TTC549 (cell line): ENCODE data around the gene GOLGA6C.
"Not testable (repeated sequence)": the region's sequence is repeated elsewhere in the genome, so short reads cannot be mapped to it uniquely, and the experiment has no call there.

ENCODE experiments used
- FAIRE-seq: peaks from 2 replicates; lab custom pipeline; 2012; peaks lifted over from hg19 to GRCh38; lab: Jason Lieb, UNC

The GOLGA6C gene

DNA sequence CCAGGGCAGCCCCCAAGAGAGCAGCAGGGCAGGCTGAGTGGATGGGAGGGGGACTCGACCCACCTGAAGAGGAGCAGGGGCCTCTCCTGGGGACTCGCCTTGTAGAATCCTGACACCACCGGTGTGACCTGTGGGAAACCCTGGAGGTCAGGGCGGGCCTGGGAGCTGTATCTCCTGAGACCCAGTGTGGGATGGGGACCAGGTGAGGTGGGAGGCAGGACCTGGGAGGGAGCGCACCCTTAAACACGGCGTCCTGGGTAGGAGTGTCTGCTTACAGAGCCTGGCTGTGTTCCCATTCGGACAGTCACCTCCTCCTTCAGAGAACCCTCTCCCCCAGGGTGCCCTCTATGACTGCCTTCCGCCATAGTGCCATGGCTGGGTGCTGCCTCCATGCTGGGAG lies 29.3 kb upstream of the GOLGA6C start:
- FAIRE-seq, result no peak

- no peak for FAIRE-seq
These were observed 28.7 kb upstream of the GOLGA6C start for GRCh38 chr15:75229191-75230015.

DNA sequence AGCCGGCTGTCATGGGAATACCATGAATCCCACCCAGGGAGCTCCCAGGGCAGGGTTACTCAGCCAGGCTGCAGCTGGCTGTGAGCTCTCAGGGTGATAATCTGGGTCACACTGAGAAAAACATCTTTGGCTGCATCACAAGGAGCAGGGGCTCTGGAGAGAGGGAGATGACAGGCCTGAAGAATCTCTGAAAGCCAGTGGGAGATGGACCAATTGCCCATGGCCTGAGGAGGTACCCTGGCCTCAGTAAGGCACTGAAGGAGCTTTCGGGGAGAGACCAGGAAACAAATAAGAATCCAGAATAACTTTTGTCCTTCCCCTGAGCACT lies 28.2 kb upstream of the GOLGA6C start:
- FAIRE-seq, result no peak

DNA sequence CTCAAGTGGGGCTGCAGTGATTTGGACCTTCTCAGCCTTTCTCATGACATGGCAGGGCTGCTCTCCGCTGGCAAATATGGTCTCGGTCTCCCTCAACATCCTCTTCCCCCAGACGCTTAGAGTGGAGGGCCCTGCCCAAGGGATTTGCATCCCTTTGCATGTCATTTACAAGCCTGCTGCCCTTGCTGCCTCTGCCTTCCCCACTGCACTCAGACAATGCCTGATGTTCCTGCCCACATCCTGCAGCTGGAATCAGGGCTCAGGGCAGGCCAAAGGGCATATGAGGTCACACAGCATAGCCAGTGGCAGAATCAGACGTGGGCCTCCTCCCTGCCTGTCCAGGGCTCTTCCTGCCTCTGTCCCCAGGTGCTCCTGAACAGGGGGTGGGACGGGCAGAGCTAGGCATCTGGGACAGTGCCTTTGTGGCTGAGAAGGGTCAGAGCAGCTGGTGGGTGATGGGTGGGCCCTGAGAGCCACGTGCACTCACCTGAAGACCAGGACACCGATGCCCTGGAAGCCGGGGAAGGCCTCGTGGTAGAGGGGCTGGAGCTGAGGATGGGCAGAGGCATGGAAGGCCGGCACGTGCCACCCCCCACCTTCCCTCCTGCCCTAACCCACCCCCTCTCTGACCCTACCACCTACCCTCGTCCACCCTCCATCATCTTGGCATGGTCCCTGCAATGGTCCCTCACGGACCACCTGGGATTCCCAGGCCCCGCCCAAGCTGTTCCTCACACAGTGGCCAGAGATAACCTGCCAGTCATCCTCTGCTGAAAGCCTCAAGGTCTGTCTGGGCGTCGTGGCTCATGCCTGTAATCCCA lies 27.4 kb upstream of the GOLGA6C start:
- FAIRE-seq, result no peak

DNA sequence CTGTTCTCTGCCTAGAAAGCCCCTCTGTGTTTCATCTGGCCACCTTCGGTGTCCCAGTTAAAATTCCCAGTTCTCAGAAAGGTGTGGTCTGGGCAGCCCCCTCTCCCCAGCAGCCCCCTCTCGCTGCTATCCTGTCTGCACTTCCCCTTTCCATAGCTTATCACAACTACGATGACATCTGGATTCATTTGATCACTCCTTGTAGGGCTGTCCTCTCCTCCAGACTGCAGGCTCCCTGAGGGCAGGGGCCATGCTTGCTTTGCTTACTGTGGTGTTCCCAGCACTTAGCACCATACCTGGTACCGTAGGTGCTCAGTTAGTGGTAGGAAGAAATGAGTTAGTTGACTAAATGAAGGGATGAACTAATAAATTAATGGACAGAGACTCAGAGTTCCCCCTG lies 26.3 kb upstream of the GOLGA6C start:
- no peak for FAIRE-seq

DNA sequence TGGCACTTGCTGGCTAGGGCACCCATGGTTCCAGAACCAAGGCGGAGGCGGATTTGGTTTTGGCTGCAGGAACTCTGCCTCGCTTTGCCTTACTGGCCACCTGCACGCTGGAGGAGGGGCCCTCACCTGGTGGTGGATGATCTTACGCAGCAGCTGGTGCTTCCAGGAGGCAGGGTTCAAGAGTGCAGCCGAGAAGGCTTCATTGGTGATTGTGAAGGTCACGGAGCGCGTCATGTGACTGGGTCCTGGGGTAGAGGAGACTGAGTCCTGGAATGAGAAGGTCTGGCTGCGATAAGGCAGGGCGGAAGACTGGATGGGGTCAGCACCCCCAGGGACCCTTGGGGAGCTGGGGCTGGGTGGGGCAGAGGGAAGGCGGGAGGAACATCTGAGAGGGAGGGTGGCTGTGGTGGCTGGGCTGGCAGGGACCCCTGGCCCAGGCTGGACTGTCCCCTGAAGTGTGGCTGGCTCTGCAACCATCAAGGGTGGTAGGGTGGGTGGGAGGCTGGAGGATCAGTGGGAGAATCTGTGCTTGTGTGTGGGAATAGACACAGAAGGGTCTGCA lies 25.8 kb upstream of the GOLGA6C start:
- FAIRE-seq, result no peak

DNA sequence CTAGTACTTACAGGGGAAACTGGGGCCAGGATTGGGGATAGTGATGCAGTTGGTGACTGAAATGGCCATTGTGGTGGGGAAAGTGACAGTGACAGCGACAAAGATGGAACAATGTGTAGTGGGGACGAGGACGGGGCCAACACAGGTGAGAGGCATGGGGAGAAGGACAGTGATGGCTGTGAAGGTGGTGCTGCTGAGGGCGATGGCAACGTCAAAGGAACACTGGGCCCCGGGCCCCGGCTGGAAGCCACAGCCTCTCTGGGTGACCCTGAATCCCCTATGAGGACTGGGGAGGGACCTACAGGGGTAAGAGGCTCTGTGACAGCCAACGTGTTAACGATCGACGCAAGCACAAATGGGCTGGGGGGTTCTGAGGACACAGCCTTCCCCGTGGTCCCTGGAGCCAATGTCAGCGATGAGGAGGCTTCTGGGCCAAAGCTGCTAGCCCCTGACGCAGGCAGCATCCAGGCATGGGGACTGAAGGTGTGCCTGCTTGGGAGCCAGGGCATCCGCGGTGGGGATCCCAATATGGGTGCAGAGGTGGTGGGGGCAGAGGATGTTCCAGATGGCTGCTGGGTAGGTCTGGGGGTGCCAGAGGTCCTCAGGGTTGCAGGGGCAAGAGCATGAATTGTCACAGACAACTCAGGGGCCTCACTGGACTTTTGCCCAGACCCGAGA lies 25.2 kb upstream of the GOLGA6C start:
- no peak for FAIRE-seq

DNA sequence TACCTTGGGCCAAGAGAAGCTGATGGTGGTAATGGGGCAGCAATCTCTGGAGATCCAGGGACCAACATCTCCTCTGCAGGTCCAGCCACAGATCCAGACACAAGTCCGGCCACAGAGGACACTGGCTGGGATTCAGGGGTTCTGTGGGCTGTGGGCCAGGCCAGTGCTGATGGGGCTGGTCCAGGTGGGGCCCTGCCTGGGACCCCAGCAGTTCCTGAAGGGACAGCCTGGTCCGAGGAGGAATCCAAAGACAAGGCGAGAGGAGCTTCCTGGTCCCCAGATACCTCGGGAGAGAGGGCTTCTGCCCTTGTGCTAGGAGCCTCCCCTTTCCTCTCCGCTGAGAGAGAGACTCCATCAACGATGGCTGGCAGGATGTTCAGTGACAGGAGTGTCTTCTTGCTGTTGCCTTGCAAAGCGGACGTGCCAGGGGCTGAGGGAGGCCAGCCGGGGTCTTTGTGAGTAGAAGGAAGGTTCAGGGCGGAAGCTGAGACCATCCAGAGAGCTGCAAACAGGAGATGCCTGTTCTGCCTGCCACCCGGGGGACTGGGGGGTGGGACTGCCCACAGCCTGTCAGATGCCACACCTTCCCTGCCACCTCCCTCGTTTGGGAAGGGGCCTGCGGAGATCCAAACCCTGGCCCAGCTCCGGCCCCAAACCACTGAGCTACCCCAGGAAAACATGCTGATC lies 24.5 kb upstream of the GOLGA6C start:
- no peak for FAIRE-seq

DNA sequence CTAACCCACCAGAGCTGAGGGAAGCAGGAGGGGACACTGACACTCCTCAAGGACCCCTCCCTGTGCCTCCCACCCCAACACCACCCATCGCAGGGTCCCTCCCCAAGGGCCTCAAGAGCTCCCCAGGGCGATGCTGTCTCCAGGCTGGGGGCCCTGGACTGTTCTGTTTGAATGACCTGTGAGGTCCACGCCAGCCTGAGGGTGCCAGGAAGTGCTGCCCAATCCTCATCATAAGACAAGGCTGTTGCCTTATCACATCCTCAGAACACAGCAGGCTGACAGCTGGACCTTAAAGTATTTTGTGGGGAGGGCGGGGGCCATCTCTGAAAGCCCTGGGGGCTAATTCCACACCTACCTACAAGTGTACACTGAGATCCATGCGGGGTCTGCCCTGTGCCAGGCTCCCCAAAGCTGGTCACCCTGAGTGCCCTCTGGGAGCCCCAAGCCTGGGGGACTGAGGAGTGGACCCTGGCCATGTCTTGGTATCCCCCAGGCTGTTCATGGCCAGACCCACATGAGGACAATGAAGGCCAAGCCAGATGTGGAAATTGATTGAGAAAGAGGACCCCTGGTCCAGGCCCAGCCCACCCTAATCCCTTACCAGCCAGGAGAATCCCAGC lies 23.8 kb upstream of the GOLGA6C start:
- no peak for FAIRE-seq

DNA sequence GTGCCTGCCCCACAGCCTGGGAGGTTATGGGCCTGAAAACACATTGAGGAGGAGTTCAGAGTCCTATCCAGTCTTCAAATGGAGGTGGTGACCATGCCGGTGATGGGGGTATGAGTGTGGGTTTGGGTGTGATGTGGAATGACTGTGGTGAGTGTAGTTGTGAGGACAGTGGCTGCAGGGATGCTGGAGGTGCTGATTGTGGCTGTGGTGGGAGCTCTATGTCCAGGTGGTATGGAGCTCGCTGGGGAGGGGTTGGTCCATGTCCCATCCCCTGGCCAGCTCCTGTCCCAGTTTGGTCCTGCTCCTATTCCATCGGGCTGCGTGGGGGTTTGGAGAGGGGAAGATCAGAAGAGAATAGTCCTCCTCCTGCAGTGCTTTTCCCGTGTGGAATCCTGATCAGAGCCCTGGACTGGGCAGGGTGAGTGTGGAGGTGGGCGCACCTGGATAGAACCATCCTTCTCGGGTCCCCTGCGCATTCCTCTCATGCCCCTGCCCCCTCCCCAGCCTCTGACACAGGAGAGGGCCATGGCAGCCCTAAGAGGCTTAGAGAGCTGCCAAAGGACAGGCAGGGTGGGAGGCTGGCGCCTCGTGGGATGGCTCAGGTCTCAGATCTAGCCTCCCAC lies 23.0 kb upstream of the GOLGA6C start:
- no peak for FAIRE-seq

DNA sequence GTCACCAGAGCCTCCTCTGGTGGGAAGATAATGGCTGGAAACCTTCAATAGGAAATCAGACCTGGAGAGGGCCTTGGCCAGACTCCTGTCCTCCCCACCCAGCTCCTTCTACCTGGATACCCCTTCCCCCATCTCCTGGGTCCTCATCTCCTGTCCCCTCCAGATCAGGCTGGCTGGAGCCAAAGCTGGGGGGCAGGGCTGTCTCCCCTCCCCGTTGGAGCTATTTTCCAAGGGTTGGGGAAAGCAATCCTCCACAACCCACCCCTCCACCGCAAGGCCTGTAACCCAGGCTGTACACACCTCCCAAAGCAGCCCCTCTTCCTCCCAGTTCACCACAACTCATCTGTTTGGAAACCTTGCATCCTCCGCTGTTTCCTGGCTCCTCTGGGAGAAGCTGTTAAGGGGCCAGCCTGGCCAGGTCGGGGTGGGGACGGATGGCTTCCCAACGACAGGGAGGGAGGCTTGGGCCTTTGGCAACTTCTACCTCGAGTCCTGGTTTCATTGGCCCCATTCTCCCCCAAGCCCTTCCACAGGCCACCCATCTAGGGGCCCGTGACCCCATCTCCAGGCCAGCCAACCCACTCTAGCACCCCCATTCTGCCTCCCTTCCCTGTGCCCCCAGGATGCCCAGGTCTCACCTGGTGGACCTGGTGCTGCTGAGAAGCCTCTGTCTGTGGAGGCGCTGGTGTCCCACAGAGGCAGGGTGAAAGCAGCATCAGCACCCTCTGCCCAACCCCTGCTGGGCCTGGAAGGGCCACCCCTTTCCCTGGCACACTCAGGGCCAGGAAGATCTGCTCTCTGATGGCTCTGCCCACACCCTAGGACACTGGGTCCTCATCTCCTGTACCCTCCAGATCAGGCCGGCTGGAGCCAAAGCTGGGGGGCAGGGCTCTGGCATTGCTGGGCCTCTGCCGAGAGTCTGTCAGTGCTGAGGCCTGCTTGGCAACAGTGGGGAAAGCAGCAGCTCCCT lies 22.1 kb upstream of the GOLGA6C start:
- FAIRE-seq, result no peak

GRCh38 chr15:75237316-75237982 lies 20.7 kb upstream of the GOLGA6C start:
- FAIRE-seq, result no peak

GRCh38 chr15:75238150-75238549 lies 20.0 kb upstream of the GOLGA6C start:
- FAIRE-seq, result no peak

- FAIRE-seq, result not testable (repeated sequence)
These were observed 12.4 kb upstream of the GOLGA6C start for GRCh38 chr15:75245741-75246140.

DNA sequence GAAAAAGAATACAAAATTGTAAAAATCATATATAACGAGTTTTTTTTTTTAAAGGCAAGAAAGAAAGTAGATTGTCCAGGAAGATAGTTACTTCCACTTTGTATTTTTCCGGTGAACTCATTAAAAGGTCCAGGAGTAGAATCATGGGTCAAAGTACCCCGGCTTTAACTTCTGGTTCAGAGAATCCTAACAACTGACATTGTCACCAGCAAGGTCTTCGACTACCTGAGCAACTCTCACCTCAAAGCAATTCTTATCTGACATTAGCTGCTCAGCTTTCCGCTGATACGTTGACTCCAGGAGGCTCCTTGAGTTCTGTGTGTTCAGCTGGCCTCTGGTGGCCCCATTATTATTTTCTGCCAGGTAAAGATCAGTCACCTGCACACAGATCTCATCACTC lies 9.1 kb upstream of the GOLGA6C start:
- FAIRE-seq, result not testable (repeated sequence)

- no peak for FAIRE-seq
These were observed 8.4 kb upstream of the GOLGA6C start for GRCh38 chr15:75249726-75250125.

DNA sequence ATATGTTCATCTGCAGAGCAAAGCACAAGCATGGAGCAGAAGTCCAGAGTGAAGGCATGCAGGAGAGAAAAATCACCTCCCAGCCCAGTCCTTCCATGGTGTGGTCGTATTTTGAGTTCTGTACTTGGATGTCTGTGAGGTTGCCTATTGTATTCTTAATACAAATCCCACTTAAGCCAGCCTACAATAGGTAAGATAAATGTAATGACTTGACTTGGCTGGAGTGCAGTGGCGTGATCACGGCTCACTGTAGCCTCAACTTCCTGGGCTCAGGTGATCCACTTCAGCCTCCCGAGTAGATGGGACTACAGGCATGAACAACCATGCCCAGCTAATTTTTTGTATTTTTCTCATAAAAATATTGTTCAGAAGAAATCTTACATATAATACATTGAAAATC lies 6.8 kb upstream of the GOLGA6C start:
- not testable (repeated sequence) for FAIRE-seq

DNA sequence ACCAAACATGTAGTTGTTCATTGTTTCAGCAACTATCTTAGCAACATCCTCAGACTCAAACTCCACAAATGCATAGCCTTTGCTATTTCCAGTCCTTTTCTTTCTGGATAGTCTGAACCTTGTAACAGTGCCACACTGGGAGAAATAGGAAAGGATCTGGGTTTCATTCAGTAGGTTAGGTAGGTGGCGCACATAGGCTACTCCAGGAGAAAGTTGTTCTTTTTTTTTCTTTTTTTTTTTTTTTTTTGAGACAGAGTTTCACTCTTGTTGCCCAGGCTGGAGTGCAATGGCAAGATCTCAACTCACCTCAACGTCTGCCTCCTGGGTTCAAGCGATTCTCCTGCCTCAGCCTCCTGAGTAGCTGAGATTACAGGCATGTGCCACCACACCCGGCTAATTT lies 5.8 kb upstream of the GOLGA6C start:
- not testable (repeated sequence) for FAIRE-seq

DNA sequence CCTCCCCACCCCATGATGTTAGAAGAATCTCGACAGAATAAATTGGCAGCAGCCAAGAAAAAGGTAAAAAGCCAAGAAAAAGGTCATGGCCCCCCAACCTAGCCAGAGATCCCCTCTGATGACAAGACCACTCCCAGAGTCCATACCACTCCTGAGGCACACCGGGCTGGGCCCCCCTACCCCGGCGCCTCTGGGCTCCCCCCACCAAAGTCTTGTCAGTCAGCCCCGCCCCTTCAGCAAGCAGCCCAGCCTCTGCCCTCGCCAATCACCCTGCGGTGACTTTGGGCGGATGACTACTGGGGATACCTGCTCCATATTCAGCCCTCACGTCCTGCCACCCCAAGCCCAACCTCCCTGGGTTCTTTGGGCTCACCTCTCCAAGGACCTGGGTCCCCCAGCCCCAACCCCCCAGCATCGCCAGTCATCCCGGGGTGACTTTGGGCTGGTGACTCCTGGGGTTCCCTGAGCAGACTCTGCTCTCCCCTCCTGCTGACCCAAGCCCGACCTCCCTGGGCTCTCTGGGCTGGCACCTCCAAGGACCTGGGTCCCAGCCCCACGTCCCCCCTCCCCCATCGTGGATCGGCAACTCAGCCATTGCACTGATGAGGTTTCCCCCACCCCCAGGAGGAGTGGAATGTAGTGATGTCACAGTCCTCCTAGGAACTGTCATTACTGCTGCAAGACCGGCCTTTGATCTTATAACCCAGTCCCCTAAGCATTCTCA lies 648 bp downstream of the GOLGA6C start:
- not testable (repeated sequence) for FAIRE-seq
